Measurements from ENCODE around the gene IRF2BP2.
A peak's percentile ranks its signal among the peaks of the same experiment; 100 is the strongest.

Gene IRF2BP2

DNA sequence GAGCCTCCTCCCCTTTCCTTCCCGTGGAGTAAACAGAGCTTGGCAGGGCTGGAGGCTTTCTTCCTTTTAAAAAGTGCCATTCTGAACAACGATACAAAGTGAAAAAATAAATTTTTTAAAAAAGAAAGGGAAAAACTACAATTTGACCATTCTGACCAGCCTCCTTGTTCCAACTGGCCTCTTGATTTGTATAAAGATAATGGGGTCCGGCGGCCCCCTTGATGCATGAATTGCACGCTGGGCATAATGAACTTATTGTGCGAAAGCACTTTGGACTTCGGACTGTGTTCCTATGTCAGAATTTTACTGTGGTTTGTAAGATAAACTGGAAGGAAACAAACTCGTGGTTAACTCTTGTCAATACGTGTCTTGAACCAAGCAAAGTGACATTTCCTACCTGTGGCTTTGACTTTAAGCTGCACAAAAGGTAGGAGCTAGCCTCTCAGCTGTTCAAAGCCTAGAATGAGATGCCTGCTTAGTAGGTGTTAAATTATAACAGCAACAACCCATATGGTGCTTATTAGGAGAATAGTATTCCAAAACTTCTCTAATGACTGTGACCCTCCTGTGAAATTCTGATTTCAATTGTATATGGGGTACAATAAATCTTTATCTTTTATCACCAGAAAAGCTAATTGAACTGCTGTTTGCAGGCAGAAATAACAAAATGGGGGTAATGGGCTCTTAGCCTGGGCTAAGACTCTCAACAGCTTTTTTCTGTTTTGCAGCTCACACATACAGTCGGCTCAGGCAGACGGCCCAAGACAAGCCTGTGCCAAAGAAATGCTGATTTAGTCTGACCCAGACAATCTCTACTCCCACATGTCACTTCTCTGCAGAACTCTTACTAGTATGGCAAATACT is 9.3 kb downstream of the IRF2BP2 start (continued):
- TF ChIP-seq PRDM2 (tag by site-specific recombination; IDR thresholded peaks at IDR 0.05; ENCODE audit: borderline replicate concordance) (no peak), ZBTB48 (tag by site-specific recombination; IDR thresholded peaks at IDR 0.05) (0 out of 2 replicates have a peak, but pooled peaks have one; percentile 12), ZNF530 (tag by site-specific recombination; IDR thresholded peaks at IDR 0.05; ENCODE audit: low read depth) (no peak), SCRT1 (tag by site-specific recombination; IDR thresholded peaks at IDR 0.05; ENCODE audit: borderline replicate concordance) (peak; percentile 83), ZNF391 (tag by site-specific recombination; IDR thresholded peaks at IDR 0.05; ENCODE audit: borderline replicate concordance, low read depth) (no peak), ZNF624 (tag by site-specific recombination; IDR thresholded peaks at IDR 0.05) (no peak), ZBTB17 (tag by site-specific recombination; IDR thresholded peaks at IDR 0.05) (peak; percentile 46; the same call in 1 of the 2 replicates), ZNF280D (tag by site-specific recombination; IDR thresholded peaks at IDR 0.05) (no peak), ZNF132 (tag by site-specific recombination; IDR thresholded peaks at IDR 0.05; ENCODE audit: borderline replicate concordance) (no peak), ZNF37A (tag by site-specific recombination; IDR thresholded peaks at IDR 0.05) (no peak), ZNF341 (tag by site-specific recombination; IDR thresholded peaks at IDR 0.05; ENCODE audit: low read depth) (peak; percentile 58), ZNF48 (tag by site-specific recombination; IDR thresholded peaks at IDR 0.05) (no peak), ZNF544 (tag by site-specific recombination; IDR thresholded peaks at IDR 0.05) (no peak), SP7 (tag by site-specific recombination; IDR thresholded peaks at IDR 0.05) (no peak), ZNF248 (tag by site-specific recombination; IDR thresholded peaks at IDR 0.05) (no peak), PRDM6 (tag by site-specific recombination; IDR thresholded peaks at IDR 0.05) (peak; percentile 96), ZNF169 (tag by site-specific recombination; IDR thresholded peaks at IDR 0.05) (no peak), ZBTB20 (tag by site-specific recombination; IDR thresholded peaks at IDR 0.05) (peak; percentile 22), GFI1B (tag by site-specific recombination; IDR thresholded peaks at IDR 0.05) (no peak), ZNF76 (tag by site-specific recombination; IDR thresholded peaks at IDR 0.05; ENCODE audit: borderline replicate concordance, low read depth) (no peak), ZNF548 (tag by site-specific recombination; IDR thresholded peaks at IDR 0.05) (no peak), KLF7 (tag by site-specific recombination; IDR thresholded peaks at IDR 0.05; ENCODE audit: borderline replicate concordance) (no peak; the same call in 1 of the 2 replicates), ZNF202 (tag by site-specific recombination; IDR thresholded peaks at IDR 0.05; ENCODE audit: borderline replicate concordance) (no peak), ZSCAN16 (tag by site-specific recombination; IDR thresholded peaks at IDR 0.05) (no peak)
- TF ChIP-seq, protein P1, sequence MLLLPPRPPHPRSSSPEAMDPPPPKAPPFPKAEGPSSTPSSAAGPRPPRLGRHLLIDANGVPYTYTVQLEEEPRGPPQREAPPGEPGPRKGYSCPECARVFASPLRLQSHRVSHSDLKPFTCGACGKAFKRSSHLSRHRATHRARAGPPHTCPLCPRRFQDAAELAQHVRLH (tag by site-specific recombination; IDR thresholded peaks at IDR 0.05): no peak

All from HEK293 (cell line).